Stimulated activated CD8-positive, alpha-beta memory T cell treated with anti-CD3 and anti-CD28 coated beads, Interleukin-15, amount 100 ng/mL, for 1 hour (primary cell): ENCODE data around the gene SMCO4.
"Not testable (repeated sequence)": the region's sequence is repeated elsewhere in the genome, so short reads cannot be mapped to it uniquely, and the experiment has no call there.

Source experiments
- DNase-seq: peaks from one replicate; pipeline ENCODE4 v3.0.0-alpha.2; 2020; ENCODE audit warnings: low read depth

Gene SMCO4

DNA sequence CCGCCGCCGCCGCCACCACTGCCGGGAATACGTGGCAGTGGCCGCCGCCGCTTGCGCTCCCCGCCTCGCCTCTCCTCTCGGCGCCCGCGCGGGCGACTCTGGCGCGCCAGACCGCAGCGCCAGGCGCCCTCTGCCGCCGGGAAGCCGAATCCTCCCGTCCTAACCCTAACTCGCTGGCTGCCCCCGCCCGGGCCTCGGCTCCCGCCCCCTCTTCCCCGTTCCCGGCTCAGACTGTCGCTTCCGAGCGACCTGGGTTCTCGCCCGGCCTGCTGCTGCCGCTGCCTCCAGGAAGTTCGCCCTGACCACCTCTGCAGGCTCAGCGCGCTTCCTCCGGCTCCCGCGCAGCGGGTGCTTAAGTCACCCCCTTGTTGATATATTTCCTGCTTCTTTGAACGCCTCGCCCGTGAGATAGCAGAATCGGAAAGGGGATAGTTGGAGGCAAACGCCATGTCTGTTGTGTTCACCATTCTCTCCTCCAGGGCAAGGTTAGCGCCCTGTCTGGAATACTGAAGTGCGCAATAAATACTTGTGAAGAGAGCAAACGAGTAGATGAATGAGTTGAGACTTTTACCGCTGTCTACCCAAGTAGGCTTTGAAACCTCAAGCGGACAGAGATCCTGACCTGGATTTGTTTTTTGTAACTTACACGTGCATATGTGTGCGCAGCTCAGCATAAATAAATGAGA is at the start of gene SMCO4:
Gene SMCO4, minus strand, starts transcription at position 100 of the 686 bp plus-strand sequence. CDS start 64,202 bp downstream, outside the sequence.
- peak; percentile 24 for DNase-seq

DNA sequence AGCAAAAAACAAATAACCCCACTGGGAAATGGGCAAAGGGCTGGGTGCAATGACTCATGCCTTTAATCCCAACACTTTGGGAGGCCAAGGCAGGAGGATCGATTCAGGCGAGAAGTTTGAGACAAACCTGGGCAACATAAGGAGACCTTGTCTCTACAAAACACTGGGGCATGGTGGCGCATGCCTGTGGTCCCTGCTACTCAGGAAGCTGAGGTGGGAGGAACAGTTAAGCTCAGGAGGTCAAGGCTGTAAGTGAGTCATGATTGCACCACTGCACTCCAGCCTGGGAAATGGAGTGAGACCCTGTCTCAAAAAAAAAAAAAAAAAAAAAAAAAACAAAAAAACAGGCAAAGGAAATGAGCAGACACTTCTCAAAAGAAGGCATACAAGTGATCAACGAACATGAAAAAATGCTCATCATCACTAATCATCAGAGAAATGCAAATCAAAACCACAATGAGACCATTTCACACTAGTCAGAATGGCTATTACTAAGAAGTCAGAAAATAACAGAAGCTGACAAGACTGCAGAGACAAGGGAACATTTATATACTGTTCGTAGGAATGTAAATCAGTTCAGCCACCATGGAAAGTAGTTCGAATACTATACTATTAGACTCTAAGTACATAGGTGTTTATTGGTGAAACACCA is 48.2 kb upstream of the SMCO4 start:
- DNase-seq, result no peak

GRCh38 chr11:93589347-93589746 is 46.2 kb upstream of the SMCO4 start:
- DNase-seq, result no peak

- no peak for DNase-seq
Observed at GRCh38 chr11:93587858-93588581, 44.8 kb upstream of the SMCO4 start.

GRCh38 chr11:93587425-93587824 is 44.2 kb upstream of the SMCO4 start:
- DNase-seq, result not testable (repeated sequence)

DNA sequence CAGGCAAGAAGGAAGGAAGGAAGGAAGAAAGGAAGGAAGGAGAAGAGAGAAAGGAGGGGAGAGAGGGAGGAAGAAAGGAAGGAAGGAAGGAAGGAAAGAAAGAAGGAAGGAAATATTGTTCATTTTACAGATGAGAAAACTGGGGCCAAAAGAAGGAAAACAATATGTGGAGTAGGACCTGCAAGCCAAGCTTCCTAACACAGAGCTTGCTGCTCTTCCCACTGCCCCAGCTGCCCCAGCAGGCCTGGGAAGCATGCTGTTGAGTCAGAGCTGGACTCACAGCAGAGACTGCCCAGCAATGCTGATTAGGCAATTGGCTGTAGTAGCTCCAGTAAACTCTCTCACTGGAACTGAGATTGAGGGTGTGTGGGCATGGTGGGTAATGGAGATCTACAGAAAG is 42.6 kb upstream of the SMCO4 start:
- no peak for DNase-seq

DNA sequence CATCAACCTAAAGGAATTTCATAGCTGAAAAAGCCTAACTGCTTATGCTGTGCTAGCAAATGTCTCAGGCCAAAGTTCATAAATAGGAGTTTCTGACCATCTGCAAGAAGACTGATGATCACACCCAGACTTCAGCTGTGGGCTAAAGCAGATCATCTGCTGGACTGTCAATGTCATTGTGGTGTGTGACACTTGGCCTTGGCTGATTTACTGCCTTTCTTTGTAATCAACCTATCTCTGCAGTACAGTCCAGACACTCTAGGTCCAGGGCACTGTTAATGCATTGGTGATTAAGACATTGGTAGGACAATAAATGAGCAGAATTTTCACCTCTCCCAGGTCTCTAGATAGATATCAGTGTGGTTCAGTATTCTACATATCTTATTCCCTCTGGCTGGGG is 40.3 kb upstream of the SMCO4 start:
- no peak for DNase-seq

GRCh38 chr11:93579187-93579751 is 36.1 kb upstream of the SMCO4 start:
- DNase-seq, result no peak

GRCh38 chr11:93577286-93577685 is 34.1 kb upstream of the SMCO4 start:
- DNase-seq, result no peak

GRCh38 chr11:93576870-93577269 is 33.7 kb upstream of the SMCO4 start:
- DNase-seq, result not testable (repeated sequence)

DNA sequence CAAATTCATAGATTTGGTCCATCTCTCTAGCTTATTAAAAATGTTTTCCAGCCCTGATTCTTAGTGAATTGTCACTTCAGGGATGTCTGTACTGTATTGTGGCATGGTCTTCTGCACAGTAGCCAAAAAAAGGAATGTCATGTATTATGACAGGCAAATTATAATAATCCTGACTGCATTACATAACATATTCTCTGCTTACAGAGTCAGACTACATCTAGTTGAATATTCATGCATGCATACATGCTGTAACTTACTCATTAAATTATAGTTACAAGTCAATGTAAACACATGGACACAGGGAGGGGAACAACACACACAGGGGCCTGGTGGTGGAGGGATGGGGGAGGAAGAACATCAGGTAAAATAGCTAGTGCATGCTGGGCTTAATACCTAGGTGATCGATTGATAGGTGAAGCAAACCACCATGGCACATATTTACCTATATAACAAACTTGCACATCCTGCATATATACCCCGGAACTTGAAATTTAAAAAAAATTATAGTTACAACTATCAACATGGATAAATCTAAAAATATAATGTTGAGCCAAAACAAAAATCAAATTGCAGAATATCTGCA is 31.5 kb upstream of the SMCO4 start:
- no peak for DNase-seq

DNA sequence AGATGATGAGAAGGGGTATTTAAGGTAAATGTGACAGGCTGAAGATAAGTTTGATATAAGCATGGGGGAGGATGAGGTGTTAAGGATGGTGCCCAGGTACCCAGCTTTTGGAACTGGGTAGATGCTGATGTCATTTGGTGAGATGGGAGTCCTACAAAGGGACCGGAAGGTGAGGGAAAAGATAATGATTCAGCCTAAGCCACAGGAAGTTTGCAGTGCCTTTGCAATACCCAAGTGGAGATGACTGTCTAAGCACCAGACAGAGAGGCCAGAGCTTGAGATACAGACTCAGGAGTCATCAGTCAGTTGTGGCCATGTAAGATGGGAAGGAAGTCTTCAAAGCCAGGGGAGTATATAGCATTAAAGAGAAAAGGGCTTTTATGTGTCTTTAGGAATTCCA is 30.0 kb upstream of the SMCO4 start:
- no peak for DNase-seq

DNA sequence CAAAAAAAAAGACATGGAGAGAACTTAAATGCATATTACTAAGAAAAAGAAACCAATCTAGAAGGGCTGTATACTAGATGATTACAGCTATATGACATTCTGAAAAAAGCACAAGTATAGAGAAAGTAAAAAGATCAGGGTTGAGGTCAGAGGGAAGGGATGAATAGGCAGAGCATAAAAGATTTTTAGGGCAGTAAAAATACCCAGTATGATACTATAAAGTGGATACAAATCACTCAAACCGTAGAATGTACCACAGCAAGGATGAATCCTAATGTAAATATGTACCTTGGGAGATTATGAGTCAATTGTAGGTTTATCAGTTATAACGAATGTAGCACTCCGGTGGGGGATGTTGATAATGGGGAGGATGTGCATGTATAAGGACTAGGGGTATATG is 29.4 kb upstream of the SMCO4 start:
- DNase-seq, result no peak

- no peak for DNase-seq
Observed at GRCh38 chr11:93572171-93572570, 29.0 kb upstream of the SMCO4 start.

DNA sequence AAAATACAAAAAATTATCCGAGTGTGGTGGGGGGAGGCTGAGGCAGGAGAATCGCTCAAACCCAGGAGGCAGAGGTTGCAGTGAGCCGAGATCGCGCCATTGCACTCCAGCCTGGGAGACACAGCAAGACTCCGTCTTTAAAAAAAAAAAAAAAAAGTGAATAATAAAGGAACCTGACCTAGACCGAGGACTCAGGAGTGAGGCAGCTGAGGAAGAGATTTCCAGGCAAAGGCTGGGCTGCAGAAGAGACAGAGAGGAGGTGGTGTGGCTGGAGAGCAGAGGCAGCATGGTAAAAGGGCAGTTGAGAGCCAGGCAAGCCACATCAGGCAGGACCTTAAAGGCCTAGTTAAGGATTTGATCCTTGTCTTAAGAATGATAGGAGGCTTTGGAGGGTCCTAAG is 28.4 kb upstream of the SMCO4 start:
- DNase-seq, result no peak

DNA sequence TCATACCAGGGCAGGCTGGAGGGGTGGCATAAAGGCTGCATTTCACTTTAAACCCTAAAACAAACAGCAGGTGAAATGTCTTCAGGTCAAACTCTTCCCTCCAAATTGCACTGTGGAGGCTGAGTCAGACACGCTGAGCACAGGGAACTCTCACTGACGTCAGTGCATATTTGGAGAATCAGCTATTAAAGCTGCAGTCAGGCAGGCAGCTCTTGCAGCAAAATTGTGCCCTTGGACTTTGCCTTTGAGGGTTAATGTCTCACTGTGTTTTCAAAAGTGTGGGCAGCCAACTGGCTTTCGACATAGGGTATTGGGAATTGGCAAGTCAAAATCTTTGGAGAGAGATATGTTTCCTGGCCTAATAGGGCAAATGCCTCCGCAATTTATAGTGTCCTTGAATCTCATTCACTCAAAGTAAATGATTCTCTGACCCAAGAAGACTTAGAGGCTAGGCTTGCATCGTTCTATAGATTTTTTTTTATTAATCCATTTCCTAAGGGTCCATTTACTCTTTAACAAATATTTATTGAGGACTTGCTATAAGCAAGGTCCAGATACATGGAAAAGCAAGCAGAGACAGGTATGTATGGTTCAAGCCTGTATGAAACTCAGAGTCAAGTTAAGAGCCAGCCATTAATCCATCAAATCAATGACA is 27.7 kb upstream of the SMCO4 start:
- no peak for DNase-seq

- DNase-seq, result no peak
Observed at GRCh38 chr11:93569496-93569895, 26.3 kb upstream of the SMCO4 start.

GRCh38 chr11:93568726-93569125 is 25.5 kb upstream of the SMCO4 start:
- DNase-seq, result no peak

DNA sequence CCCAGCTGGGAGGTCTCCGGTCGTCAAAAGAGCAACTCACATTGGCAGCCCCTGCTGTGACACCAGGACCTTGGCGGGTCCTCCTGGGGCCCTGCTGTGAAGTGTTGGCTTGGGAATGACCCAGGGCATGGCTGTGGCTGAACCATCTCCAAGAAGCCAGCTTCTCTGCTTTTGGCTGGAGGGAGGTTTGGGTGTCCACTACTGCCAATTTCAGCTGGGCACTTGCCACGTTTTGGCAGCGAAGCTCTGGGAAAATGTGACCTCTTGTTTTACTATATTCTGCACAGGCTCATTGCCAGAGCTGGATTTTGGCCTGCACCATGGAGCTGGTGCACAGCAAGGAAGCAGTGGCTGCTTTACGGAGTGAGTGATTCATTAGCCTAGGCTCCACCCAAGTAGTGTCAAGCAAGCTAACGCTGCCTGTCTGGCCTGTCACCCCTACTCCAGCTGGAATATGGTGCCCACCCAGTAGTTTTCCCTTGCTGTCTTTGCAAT is 24.3 kb upstream of the SMCO4 start:
- no peak for DNase-seq

DNA sequence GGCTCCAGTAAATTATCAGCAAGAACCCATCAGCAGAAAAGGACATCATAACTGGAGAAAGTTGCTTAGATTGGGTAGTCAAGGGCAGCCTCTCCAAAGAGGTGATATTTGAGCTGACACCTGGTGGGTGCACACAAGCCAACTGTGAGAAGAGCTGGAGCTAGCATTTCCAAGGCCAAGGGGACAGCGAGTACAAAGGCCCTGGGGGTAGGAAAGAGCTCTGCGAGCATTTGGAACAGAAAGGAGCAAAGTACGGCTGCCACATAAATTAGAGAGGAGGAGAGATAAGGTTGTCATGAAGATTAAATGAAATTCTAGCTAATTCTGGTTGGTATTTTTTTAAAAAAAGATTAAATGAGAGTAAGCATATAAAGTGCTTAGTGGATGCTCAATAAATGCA is 21.7 kb upstream of the SMCO4 start:
- DNase-seq, result no peak

- DNase-seq, result no peak
Observed at GRCh38 chr11:93563857-93564256, 20.7 kb upstream of the SMCO4 start.
